Daoy (cell line): ENCODE data around the gene MTMR4. TPM values are rescaled to one million over a fixed set of nuclear protein-coding genes. Genes with fewer than 3 reads are reported as not detected.
"Not testable (repeated sequence)": the region's sequence is repeated elsewhere in the genome, so short reads cannot be mapped to it uniquely, and the experiment has no call there.

Source experiments
- DNase-seq: peaks from one replicate; pipeline ENCODE4 v3.0.0-alpha.2; 2015; ENCODE audit warnings: low read depth
- total RNA-seq: library from RNA; depleted of rRNA; stranded (reverse); fragments of >200 nt; shearing (Covaris generic); gene quantifications from 2 replicates; pipeline ENCODE4 v1.2.3, GENCODE V29; 2014; rRNA removed

MTMR4 gene
- total RNA-seq: 19.9 and 27.6 TPM in 2 replicates

DNA sequence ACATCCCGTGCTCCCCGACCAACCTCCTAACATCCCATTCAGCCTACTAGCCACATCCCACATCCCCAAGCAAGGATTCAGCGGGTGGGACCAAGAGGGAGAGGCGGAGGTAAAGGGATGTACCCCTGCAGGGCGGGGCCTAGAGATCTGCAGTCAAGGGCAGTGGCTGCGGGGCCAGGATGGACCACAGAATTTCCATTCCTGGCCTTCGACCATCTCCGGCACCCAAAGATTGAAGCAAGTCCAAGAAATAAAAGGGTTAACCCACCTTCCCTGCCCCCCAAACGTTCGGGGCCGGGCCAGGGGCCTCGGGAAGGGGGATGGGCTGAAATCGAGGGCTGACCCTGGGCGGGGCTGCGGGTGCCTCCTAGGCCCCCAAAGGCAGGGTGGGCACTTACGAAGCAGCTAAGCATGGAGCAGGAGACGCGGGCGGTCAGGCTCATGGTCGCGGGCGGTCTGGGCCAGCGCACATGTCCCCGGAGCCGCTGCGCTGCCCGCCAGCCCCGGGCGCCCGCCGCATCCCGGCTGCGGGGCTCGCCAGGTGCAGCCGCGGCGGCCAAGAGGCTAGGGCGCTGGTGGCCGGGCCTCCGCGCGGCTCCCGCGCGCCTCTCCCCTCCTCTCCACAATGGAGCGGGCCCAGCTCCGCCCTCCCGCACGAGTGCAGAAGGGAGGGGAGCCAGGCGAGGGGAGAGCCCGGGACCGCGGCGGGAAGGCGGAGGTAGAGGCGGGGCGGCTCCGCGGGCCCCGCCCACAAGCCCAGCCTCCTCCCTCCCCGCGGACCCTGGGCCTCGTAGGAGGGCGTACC lies at the start of gene MTMR4:
TSS of gene MTMR4 (minus strand) at position 674 of the 805 bp plus-strand sequence. CDS start at position 443, 231 bp downstream.
- DNase-seq: peak; percentile 79

DNA sequence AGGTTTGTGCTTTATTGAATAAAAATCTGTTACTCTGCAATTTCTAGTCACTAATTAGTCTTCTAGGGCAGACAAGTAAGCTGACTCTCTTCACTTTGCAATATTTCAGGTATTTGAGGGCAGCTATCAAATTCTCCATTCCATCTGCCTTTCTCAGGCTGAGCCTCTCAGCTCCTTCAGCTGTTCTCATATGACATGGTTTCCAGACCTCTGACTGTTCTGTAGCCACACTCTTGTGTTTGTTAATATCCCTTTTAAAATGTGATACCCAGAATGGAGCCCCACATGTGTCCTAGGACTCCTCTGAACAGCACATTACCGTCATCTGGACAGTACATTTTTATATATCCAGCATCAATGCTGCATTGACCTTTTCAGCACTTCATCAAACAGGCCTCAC lies 46.1 kb upstream of the MTMR4 start:
- DNase-seq: no peak

DNA sequence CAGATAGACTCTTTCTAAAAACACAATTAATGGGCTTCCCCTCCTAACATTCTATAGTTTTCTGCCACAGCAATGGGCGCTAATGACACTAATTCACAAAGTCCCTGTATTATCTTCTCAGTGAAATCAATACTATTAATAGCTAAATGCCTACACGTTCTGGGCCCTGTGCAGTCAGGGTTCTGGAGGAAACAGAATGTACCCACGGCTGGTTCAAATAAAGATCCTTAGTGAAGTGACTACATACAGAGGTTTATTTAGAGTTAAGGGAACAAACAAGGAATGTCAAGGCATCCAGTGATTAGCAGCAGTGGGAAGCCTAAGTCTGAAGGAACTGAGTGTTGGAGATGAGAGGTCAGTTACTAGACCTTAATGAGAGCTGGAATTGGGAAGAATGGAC lies 43.5 kb upstream of the MTMR4 start:
- no peak for DNase-seq

DNA sequence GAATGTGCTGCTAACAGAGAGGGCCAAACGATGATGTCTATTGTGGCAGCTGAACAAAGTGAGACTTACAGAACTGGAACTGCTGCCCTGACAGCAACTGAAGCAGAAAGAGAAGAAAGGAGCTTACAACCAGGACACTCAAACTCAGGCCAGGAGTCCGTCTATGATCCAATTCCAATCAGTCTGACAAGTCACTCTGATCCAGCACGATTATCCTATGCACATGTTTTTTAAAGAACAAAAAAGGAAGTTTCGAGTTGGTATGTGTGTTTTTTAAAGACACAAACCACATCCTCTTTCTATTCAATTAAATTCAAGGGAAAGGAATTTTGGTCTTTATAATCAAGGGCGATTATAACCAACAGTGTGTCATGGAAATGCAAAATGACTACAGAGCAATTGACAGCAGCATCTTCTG lies 42.4 kb upstream of the MTMR4 start:
- no peak for DNase-seq

DNA sequence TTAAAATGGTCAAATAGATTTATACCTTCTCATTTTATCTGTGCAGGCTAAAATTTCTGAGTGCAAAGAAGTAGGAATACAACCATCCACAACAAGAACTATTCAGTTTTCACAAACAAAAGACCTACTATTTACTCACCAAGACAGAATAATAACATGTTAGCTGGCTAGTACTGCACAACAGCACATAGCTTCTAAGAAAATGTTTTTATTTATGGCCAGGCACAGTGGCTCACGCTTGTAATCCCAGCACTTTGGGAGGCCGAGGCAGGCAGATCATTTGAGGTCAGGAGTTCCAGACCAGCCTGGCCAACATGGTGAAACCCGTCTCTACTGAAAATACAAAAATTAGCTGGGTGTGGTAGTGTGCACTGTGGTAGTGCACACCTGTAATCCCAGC lies 40.7 kb upstream of the MTMR4 start:
- DNase-seq: not testable (repeated sequence)

DNA sequence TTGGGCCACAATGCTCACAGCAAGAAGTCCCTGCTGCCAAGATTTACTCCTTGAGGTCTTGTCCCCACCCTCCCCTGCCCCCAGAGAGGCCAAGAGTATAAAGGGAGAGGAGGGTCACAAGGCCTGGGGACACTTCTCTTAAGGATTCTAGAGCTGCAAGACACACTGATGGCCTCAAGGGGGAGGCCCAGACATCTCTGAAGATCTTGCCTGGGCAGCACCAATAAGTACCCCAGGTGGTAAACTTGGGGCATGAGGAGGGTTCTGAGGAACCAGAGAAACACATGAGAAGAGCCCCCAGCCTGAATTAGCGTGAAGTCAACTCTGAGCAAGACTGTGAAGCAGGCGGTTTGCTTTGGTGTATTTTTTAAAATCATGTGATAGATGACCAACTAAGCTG lies 26.8 kb upstream of the MTMR4 start:
- DNase-seq: no peak

DNA sequence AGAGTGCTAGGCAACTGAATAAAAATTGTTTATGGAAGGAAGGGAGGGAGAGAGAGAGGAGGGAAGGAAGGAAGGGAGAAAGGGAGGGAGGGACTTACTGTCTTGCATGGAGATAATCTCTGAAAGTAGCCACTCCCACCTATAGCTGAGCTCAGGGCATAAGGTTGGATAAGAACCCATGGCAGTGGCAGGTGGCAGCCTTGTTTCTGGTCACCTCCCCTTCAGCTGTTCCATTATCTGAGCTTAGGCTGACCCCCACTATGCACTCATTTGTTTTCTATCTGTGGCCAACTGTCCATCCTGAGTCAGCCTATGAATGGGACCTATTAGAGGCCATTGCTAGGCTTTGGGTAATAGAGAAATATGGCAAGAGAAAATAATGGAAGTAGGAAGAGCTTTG lies 25.3 kb upstream of the MTMR4 start:
- no peak for DNase-seq

DNA sequence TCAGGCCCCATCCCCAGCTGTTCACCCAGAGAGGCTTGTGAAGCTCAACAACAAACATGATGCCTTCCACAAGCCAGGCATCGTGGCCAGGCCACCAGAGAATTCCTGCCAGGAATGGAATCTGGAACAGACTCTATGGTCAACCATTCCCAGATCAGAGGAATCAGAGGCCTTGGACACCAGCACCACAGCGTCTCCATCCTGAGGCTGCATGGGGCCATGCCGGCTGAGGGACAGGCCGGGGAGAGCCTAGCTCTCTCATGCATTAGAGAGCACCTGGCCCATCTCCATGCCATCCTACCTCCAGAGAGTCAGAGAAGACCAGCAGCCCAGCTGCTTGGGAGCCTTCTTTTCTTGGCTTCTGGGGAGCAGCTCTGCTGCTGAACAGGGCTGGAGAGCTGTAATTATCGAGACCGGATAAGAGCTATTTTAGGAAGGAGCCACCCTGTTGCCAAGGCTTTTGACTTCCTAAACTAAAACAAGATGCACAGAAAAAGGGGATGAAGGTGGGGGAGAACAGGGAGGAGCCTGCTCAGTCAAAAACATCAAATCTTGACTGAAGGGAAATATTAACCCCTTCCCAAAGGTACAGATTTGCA lies 24.5 kb upstream of the MTMR4 start:
- DNase-seq: no peak

DNA sequence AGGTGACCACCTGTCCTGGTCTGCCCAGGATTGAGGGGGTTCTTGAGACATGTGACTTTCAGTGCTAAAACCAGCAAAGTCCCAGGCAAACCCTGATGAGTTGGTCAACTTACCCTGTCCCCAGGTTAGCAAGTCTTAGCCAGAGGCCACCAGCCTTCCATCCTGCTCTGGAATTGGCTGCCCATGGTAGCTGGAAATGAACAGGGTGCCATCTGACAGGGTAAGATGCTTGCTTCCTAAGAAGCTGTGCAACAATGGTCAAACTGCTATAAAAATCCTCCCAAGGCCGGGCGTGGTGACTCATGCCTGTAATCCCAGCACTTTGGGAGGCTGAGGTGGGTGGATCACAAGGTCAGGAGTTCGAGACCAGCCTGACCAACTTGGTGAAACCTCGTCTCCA lies 22.8 kb upstream of the MTMR4 start:
- DNase-seq: no peak

DNA sequence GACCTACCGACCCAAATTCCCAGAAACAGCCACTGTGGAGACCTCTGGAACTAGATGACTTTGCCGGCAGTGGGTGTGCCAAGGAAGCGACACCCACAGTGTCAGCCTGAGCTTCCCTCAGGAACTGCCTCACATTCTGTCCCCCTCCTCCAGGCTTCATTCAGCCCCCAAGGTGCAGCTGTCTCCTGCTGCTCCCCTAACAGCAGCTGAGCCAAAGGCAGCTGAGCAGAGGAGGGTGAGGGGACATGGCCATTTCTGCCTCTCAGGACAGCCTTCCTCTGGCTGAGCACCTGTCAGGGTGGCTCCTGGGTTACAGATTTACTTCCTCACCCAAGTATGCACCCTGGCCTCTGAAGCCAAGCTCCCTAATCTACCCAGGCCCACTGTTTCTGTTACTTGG lies 22.1 kb upstream of the MTMR4 start:
- no peak for DNase-seq

DNA sequence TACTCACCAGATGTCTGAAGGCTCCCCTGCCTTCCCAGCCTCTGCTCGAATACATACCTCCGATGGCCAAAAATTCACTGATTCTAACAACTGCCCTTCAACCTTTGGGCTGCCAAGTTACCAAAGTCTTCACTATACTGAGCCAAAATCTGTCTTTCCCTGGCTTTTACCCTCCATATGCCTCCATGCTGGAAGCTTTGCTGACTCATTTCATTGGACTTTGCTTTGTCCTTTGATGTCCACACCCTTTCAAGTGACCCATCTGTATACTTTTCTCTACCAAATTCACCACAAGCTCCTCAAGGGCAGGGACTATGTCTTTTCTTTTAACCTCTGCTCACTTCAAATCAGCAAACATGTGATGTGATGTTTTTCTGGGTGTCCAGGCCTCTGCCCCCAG lies 21.0 kb upstream of the MTMR4 start:
- peak; percentile 35 for DNase-seq

DNA sequence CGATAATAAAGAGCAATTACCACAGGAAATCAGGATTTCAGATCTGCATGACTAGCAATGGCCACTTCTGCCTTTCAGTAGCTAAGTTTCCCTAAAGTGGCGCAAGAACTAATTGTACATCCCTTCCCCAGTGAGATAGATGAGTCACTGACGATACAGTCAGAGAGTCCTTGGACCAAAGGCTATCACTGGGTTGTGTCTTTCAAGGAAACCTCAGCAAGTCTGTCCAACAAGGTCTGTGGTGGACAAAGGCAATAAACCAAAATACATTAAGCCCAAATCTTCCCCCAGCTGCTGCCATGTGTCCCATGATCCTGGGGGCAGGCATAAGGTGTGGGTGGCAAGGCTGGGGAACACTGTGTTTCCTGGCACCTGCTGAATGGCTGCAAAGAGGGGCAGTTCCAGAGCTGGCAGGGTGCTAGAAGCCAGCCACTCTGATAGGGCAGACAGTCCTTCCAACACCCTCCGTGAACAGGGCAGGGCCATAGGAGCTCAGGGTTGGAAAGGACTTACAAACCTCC lies 20.5 kb upstream of the MTMR4 start:
- peak; percentile 39 for DNase-seq

DNA sequence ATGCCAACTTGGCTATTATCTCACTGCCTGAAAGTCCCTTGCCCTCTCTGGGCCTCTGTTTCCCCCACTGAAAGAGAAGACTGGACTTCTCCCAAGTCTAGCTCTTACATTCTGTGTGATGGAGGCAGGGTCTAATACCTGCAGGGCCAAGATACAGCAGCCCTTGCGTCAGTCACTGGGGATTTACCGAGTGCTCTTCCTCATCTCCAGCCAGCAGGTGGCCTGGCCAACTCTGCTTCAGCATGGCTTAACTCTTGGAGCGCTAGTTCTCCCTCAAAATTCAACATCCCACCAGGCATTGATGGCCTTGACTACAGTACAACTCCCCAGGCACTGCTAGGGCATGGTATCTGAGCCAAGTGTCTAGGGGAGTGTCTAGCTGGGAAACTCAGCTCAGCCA lies 19.9 kb upstream of the MTMR4 start:
- no peak for DNase-seq

DNA sequence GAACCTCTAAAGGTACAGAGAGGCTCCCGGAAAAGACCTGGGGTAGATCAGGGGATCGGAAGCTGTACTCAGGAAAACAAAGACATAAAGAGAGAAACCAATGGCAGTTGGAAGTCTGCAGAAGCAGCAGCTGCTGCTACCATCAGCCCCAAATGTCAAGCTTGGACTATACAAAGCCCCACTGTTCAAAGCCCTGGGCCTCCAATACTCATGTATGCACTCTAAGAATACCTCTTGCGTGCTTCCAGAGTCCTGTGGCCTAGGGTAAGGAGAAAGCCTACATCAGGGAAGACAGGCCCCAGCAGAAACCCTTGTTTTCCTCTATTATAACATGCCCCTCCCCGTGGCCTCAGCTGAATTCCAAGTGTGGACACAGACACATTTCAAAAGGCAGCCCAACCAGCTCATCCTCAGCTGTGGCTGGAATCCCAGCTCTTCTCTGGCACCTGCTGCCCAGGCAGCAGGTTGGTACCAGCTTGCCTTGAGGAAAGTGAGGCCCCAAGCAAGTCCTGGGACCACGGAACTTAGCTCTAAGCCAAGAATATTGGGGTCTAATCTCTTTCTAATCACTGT lies 19.3 kb upstream of the MTMR4 start:
- no peak for DNase-seq

DNA sequence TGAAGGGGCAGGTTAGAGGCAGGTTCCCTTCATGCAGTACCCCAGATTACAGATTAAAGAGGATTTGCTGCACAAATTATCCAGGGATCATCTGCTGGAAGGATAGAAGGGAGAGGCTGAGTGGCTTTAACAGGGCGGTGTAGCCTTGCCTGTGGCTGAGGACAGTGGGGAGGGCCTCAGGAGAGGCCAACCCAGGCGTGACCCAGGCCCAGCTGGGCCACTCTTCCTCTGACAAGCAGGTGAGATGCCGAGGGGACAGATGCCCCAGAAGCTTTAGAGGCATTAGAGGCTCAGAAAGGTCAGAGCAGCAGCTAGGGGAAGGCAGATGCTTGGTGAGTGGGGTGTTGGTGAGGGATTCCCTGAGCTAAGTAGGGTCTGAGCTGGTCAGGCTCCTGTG lies 18.1 kb upstream of the MTMR4 start:
- DNase-seq: no peak

DNA sequence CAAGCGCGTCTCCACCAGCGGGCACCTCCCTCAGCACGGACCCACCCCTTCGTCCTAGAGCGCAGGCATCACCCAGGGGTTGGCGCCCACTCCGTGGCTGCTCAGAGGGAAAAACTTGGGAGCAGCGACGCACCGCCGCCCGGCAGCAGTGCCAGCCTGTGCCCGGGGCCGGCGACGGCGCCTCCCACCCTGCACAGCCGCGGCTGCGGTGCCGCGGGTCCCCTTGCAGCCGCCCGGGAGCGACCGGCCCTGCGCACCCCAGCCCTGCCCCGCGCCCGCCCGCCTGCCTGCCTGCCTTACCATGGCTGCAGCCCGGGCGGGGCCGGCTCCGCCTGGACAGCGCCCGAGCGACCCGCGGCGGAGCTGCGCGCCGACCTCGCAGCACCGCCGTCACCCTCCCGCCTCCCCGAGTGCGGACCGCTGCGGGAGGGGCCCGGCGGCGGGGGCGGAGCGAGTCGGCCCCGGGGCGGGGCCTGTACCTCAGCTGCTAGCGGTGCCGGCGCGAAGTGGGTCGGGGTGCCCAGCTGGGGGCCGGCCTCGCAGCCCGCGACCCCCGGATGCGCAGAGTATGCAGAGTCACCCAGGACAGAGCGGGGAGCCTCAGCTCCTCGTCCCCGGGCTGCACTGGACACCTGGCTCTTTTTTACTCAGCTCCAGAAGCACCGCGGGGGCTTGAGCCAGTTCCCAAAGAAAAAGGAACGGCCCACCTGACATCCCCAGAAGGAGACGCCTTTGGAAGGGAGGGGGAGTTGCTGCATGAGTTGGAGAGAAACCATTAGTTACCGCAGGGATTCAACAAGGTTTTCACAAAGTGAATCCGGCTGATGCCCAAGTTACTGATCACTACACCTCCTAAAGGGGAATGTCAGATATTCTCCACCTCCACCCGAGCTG lies 17.5 kb upstream of the MTMR4 start:
- DNase-seq: peak; percentile 42

DNA sequence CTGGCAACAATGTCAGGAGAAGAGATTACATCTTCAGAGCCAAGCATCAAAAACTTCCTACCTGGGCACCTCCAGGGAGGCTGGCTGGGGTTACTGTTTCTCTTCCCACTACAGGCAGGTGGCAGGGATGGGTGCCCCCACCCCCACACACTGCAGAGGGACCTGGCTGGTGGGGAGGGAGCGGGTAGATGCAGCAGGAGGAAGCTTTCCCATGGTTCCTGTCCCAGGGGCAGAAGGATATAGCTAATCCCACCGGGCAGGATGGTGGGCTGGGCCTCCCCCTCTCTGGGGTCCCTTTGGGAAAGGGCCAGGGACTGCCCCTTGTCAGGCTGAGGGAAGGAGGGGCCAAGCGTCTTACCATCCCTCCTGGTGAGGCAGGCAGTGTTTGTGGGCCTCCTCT lies 16.7 kb upstream of the MTMR4 start:
- no peak for DNase-seq

DNA sequence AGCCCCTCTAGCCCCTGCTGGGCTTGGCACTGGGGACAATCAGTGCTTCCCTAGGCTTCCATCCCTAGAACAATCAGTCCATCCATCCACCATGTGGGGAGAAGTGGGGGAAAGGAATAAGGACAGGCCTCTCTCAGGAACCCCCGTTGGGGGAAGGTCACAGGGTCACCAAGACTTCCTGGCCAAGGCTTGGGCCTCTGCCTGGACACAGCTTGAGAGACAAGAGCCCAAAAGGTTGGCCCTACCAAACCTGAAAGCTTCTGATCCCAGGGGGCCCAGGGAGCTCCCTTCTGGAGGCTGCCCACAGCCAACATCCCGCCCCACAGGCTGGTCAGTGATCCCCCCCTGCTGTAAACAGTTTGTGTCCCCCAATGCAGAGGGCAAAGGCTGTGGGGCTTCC lies 16.2 kb upstream of the MTMR4 start:
- DNase-seq: no peak

DNA sequence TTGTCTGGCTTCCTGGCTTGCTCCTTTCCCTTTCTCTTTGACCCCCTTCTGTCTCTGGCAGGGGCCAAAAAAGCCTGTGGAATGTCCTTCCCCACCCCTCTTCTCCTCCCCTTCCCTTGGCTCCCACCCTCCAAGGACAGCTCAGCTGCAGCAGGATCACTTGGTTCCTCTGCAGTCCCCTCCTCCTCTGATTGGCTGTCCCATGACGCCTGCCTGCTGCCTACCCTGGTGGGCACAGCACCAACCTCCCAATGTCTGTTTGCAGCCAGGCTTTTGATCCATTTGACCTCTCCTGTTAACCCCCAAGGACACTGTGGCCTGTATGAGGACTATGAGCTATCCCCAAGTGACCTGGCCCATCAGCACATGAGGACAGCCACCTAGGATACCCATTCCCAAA lies 14.8 kb upstream of the MTMR4 start:
- DNase-seq: no peak

DNA sequence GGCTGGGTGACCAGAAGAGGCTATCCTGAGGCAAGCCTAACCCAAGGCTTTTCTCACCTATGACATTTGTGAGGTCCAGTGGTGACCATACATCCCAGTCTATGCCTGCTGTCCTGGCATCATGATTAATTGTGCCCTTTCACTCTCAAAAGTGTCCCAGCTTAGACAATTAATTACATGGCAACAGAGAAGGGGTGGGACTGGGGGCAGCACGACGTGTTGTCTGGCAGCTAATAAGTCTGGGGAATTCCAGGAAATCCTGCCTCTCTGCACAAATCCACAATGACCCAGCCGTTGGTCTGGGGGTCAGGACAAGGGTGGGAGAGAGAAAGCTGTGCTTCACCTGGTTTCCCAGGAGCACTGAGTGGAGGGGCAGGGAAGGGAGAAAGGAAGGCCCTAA lies 14.0 kb upstream of the MTMR4 start:
- no peak for DNase-seq

DNA sequence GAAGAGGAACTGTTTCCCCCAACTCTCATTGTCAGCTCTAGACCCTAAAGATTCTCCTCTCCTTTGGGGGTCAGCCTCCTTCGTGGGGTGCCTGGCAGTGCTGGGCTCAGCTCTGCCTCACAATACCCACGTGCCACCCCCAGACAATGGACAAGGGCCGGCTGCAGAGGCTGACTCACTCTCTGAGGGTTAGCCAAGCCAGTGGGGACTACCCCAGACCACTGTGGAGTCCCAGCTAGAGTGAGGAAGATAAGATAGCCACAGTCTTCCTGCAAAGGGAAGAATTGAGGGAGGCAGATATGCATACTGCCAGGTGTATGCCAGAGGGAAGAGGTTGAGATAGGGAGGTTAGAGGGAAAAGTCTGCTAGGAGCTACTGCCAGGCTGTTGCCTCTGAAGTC lies 13.5 kb upstream of the MTMR4 start:
- DNase-seq: peak; percentile 80

DNA sequence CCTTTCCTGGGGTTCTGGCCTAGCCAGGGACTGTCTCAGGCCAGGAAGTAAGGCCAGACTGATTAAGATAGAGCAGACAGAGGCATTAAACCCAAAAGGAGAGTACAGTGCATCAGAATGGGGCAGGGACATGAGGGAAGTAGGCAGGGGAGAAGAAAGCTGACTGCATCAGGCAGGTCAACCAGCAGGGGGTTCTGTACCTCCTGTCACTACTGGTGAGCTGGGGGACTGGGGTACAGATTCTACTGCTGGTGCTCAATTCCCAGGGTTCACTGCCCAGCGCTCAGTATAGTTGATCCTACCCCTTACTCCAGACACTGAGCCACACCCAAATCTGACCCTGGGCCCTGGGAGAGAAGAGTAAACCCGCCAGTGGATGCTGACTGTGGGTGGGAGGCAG lies 12.9 kb upstream of the MTMR4 start:
- no peak for DNase-seq
